DMS 273 (cell line): ENCODE measurements around the gene LRRTM1.

Experiments
- DNase-seq: peaks from one replicate; lab custom pipeline; 2025; ENCODE audit not compliant: unreplicated experiment; lab: John Stamatoyannopoulos, UW

Gene LRRTM1

GRCh38 chr2:80302314-80303005 lies 2.1 kb downstream of the LRRTM1 start:
- DNase-seq: no peak

- DNase-seq: no peak
Observed at GRCh38 chr2:80302001-80302313, 2.6 kb downstream of the LRRTM1 start.

DNA sequence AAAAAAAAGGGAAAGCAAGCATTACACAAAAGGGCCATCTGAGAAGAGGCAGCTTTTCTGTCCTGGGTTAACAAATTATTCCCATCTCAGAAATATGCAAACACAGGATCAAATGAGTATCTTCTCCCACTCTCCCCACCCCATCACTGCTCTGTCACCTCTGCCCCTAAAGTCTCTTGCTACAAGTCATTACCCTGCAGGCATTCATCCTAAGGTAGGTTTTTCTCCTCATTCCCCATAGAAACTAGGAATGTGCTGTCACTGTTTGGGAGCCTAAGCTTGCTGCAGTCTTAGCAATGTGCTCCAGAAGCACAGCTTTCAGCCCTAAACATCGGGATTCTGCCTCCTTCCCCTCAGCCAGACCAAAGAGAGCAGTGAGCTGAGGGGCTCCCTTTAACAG lies 3.6 kb downstream of the LRRTM1 start:
- DNase-seq: no peak

- DNase-seq: no peak
Observed at GRCh38 chr2:80300346-80300745, 4.2 kb downstream of the LRRTM1 start.

DNA sequence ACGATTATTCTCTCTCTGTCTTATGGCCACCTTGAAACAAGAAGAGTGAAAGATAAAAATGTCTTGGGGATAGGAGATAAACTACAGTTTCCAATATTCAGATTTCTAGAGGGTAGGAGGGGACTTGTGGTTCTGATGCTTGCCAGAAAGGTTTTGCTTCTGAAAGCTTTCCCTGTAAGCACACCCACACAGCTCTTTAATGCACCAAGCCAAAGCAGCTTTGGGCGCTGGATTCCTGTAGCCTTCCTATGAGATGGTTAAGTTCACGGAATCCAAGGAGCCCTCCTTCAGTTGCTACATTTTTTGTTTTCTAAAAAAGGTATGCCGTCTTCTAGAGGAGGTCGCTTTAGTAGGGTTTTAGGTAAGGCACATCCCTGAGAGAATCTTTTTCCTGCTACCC lies 4.9 kb downstream of the LRRTM1 start:
- DNase-seq: no peak

DNA sequence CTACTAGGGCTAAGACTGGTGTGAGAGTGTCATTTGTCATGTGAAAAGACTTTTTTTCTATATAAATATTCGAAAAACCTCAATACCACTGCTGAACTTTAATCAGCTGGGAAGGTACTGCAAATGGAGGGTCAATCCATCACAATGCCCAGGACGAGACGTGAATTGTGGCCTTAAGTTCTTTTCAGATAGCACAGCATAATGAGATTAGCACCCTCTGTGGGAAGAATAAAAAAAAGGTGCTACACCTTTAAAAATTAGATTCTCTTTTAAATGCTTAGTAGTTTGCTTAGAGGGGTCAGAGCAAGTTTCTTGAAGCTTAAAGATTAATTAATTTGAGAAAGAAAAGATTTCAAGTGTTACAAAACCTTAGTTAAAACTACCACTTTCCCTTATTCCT lies 5.6 kb downstream of the LRRTM1 start:
- no peak for DNase-seq

- DNase-seq: no peak
Observed at GRCh38 chr2:80293039-80293438, 11.5 kb downstream of the LRRTM1 start.

DNA sequence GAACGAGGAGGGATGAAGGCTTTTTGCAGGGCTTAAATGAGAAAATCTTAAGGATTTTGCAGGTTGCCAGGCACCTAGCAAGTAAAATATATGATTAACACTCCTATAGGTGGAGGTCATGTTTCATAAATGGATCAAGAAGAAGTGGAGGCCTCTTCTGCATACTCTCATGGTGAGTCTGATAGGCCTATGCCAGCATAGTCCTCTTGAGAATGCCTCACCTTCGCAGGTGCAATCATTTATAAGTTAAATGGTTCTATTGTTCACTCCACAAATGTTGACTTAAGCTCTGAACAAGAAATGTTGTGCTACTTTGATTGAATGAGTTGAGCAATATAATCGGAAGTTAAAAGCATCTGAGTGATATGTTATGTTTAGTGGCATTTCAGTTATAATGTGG lies 12.1 kb downstream of the LRRTM1 start:
- DNase-seq: no peak

- no peak for DNase-seq
Observed at GRCh38 chr2:80291656-80292055, 12.9 kb downstream of the LRRTM1 start.

DNA sequence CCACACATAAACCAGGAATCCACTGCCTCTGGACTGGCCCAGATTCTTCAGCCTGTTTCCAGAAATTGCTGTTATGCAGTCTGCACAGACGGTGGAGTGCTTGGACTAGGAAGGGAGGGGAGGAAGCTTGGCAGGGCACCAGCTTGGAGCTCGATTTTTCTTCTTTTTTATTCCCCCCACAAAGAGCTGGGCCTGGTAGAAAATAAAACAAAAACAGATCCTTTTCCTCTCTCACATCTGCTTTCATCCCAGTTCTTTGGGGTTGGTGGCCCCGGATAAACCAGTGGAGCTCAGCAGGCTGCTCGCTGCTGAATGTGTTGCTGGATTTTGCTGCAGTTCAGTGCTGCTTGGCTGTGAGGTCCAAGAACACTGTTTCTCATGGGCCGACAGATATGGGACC lies 16.0 kb downstream of the LRRTM1 start:
- peak; percentile 30 for DNase-seq

GRCh38 chr2:80281049-80281448 lies 23.5 kb downstream of the LRRTM1 start:
- no peak for DNase-seq

DNA sequence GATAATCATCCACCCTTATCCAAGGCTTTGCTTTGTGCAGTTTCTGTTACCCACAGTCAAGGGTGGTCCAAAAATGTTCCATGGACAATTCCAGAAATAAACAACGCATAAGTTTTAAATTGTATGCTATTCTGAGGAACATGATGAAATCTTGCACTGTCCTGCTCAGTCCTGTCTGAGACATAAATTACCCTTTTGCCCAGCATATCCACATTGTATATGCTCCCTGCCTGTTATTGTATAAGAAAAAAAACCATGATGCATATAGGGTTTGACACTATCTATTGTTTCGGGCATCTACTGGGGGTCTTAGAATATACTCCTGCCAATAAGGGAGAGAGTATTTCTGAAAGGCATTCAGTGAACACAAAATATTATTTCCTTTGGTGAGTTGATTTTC lies 24.0 kb downstream of the LRRTM1 start:
- no peak for DNase-seq

- DNase-seq: no peak
Observed at GRCh38 chr2:80269806-80270205, 34.7 kb downstream of the LRRTM1 start.

DNA sequence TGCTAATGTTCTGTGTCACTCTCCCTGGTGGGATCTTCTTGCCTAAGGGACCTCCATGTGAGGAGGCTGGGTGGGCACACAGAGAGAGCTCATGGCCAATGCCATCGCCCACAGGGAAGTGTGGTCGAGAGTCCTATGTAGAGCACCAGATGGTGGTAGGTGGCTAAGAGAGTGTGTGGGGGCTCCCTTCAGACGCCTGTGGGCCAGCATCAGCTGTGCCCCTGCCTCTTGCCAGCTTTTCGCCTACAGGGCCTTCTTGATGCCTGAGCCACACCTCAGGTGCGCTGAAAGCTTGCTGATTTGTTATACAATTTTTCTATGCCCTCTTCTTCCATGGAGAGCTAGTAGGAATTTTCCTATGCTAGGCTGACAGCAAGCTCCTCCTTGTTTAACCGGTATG lies 38.3 kb downstream of the LRRTM1 start:
- no peak for DNase-seq

DNA sequence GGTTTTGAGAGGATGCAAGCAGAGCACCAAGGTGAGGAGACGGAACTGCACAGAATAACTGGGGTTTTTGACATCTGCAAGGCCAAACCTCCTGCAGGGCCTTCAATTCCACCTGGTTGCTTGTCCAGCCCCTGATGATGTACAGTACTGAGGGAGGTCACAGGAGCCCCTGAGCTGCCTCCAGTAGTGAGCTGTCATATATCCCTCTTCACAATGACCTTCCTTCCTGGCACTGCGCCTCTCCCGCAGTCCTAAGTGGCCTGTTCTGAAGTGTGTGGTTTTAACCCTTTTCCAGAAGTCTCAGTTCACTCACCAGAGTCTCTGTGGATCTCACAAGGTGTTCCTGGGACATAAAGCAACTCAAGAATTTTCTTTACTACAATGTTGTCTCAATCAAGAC lies 45.3 kb downstream of the LRRTM1 start:
- no peak for DNase-seq

- DNase-seq: no peak
Observed at GRCh38 chr2:80258793-80259192, 45.8 kb downstream of the LRRTM1 start.

GRCh38 chr2:80258341-80258740 lies 46.2 kb downstream of the LRRTM1 start:
- DNase-seq: no peak

- DNase-seq: no peak
Observed at GRCh38 chr2:80257450-80257849, 47.1 kb downstream of the LRRTM1 start.

- DNase-seq: no peak
Observed at GRCh38 chr2:80256782-80257167, 47.8 kb downstream of the LRRTM1 start.

DNA sequence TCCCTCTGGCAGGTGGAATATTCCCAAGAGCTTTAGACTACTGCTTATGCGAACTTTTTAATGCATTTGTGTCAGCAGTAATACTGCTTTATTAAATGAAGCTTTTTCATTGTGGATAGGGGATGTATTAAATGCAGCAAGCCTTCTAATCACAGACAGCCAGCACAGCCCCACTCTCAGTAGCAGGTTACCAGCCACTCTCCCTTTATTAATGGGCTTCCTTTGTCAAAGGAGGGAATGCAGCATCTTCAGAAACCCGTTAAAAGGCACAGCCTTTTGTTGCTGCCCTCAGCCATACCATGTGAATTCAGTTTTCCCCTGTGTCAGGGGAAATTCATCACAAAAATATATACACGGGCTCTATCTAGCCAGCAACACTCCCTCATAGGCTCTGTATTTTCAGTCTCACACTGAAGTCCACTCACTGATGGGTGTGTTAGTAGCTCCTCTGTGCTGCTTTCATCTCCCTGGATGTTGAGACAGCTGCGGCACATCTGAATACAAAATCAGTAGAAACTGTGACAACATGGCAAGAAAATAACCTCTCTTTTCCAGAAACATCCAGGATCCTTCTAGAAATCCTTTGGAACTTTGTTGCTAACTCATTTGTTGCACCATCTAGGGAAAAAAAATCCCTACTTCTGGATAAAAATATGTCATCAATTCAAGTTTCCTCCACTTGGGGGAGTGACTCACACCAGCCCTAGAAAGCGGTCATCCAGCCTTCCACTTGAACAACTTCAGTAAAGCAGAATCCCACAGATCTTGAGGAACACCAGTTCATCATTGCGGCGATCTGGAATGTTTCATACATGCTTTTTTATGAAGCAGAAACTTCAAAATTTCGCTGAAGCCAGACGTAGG lies 48.4 kb downstream of the LRRTM1 start:
- DNase-seq: peak; percentile 39

GRCh38 chr2:80252294-80252986 lies 52.1 kb downstream of the LRRTM1 start:
- DNase-seq: no peak
